WTC11 (cell line): Measurements from ENCODE around the gene LAMA2. TPM values are rescaled to one million over a fixed set of nuclear protein-coding genes. Genes with fewer than 3 reads are reported as not detected.

Experiments
- ATAC-seq: fragments of 200-7000 bp; cut with Tn5 transposase; 2 replicates; pipeline ENCODE4 v1.10.0; 2021; ENCODE audit warnings: mild to moderate bottlenecking, moderate library complexity
- CTCF ChIA-PET: fragments of 300-600 bp; sonication (Branson Sonifier 250); formaldehyde crosslinking; loops from one replicate; lab custom pipeline; 2021; ENCODE audit warnings: antibody characterized with exemption; lab: Charles Lee
- POLR2A ChIA-PET: fragments of 350-600 bp; sonication (Branson Sonifier 250); formaldehyde crosslinking; loops from one replicate; lab custom pipeline; 2021; ENCODE audit warnings: antibody characterized with exemption; lab: Charles Lee
- DNase-seq: peaks from one replicate; pipeline ENCODE4 v3.0.0; 2021; ENCODE audit warnings: low spot score
- H3K27ac Mint-ChIP-seq: 2 replicates; pipeline ENCODE4 v1.8.0; 2021; ENCODE audit warnings: mixed read lengths
- H3K27me3 Mint-ChIP-seq: 2 replicates; pipeline ENCODE4 v1.8.0; 2021; ENCODE audit warnings: low read depth, mild to moderate bottlenecking, moderate library complexity, mixed read lengths
- H3K36me3 Mint-ChIP-seq: 2 replicates; pipeline ENCODE4 v1.8.0; 2021; ENCODE audit warnings: mixed read lengths
- H3K4me1 Mint-ChIP-seq: 2 replicates; pipeline ENCODE4 v1.8.0; 2022; ENCODE audit warnings: mixed read lengths
- H3K4me3 Mint-ChIP-seq: 2 replicates; pipeline ENCODE4 v1.8.0; 2021; ENCODE audit warnings: mild to moderate bottlenecking, moderate library complexity, mixed read lengths
- H3K9me3 Mint-ChIP-seq: 2 replicates; pipeline ENCODE4 v1.8.0; 2021; ENCODE audit warnings: mixed read lengths
- FOXK1 ChIP-seq: sonication (generic); formaldehyde crosslinking; IDR thresholded peaks from 2 replicates; pipeline ENCODE4 v1.8.0; 2022; ENCODE audit warnings: mild to moderate bottlenecking, moderate library complexity, missing genetic modification reagents
- FOXP1 ChIP-seq: sonication (generic); formaldehyde crosslinking; IDR thresholded peaks from 2 replicates; pipeline ENCODE4 v1.8.0; 2022; ENCODE audit warnings: missing genetic modification reagents, mild to moderate bottlenecking, moderate library complexity, borderline replicate concordance
- GABPB1 ChIP-seq: sonication (generic); formaldehyde crosslinking; IDR thresholded peaks from 2 replicates; pipeline ENCODE4 v1.8.1; 2023; ENCODE audit warnings: mild to moderate bottlenecking, missing genetic modification reagents
- GTF2I ChIP-seq: fragments of 250-450 bp; sonication (Bioruptor Pico); conservative IDR thresholded peaks from 2 replicates; pipeline ENCODE4 v1.4.0; 2021; ENCODE audit warnings: mild to moderate bottlenecking
- MXD4 ChIP-seq: fragments of 250-450 bp; sonication (Bioruptor Pico); IDR thresholded peaks from 2 replicates; pipeline ENCODE4 v1.8.0; 2021; ENCODE audit warnings: mild to moderate bottlenecking, moderate library complexity, borderline replicate concordance
- NFATC4 ChIP-seq: fragments of 250-450 bp; sonication (Bioruptor Pico); IDR thresholded peaks from 2 replicates; pipeline ENCODE4 v1.9.0; 2021; ENCODE audit warnings: mild to moderate bottlenecking
- NFE2L1 ChIP-seq: sonication (generic); formaldehyde crosslinking; IDR thresholded peaks from 2 replicates; pipeline ENCODE4 v1.8.1; 2023; ENCODE audit warnings: missing genetic modification reagents
- NR1H2 ChIP-seq: sonication (generic); formaldehyde crosslinking; IDR thresholded peaks from 2 replicates; pipeline ENCODE4 v1.9.0; 2021; ENCODE audit warnings: mild to moderate bottlenecking, moderate library complexity, missing genetic modification reagents
- OVOL2 ChIP-seq: fragments of 250-450 bp; sonication (Bioruptor Pico); IDR thresholded peaks from 2 replicates; pipeline ENCODE4 v1.9.0; 2021; ENCODE audit warnings: mild to moderate bottlenecking, borderline replicate concordance
- PRRX2 ChIP-seq: fragments of 250-450 bp; sonication (Bioruptor Pico); IDR thresholded peaks from 2 replicates; pipeline ENCODE4 v1.8.0; 2021; ENCODE audit warnings: mild to moderate bottlenecking
- SMAD4 ChIP-seq: sonication (generic); formaldehyde crosslinking; IDR thresholded peaks from 2 replicates; pipeline ENCODE4 v1.8.0; 2022; ENCODE audit warnings: mild to moderate bottlenecking, missing genetic modification reagents
- ZNF317 ChIP-seq: sonication (generic); formaldehyde crosslinking; IDR thresholded peaks from 2 replicates; pipeline ENCODE4 v1.8.1; 2023; ENCODE audit warnings: low read depth, mild to moderate bottlenecking, moderate library complexity, missing genetic modification reagents, borderline replicate concordance
- total RNA-seq: library from RNA; stranded (reverse); gene quantifications from 3 replicates; pipeline ENCODE4 v1.2.3, GENCODE V29; 2021
- TF ChIP-seq, protein P1 (sequence below): sonication (generic); formaldehyde crosslinking; IDR thresholded peaks from 2 replicates; pipeline ENCODE4 v1.8.1; 2023; ENCODE audit warnings: mild to moderate bottlenecking, missing genetic modification reagents, moderate library complexity
- TF ChIP-seq, protein P2 (sequence below): sonication (generic); formaldehyde crosslinking; IDR thresholded peaks from 2 replicates; pipeline ENCODE4 v1.8.1; 2022; ENCODE audit warnings: mild to moderate bottlenecking, missing genetic modification reagents, moderate library complexity, borderline replicate concordance
- TF ChIP-seq, protein P3 (sequence below): sonication (generic); formaldehyde crosslinking; IDR thresholded peaks from 2 replicates; pipeline ENCODE4 v1.8.1; 2023; ENCODE audit warnings: mild to moderate bottlenecking, missing genetic modification reagents, borderline replicate concordance
- TF ChIP-seq, protein P4 (sequence below): sonication (generic); formaldehyde crosslinking; IDR thresholded peaks from 2 replicates; pipeline ENCODE4 v1.8.0; 2022; ENCODE audit warnings: mild to moderate bottlenecking, missing genetic modification reagents
- TF ChIP-seq, protein P5 (sequence below): sonication (generic); formaldehyde crosslinking; IDR thresholded peaks from 2 replicates; pipeline ENCODE4 v1.8.0; 2023; ENCODE audit warnings: missing genetic modification reagents, mild to moderate bottlenecking, borderline replicate concordance
- TF ChIP-seq, protein P6 (sequence below): sonication (generic); formaldehyde crosslinking; IDR thresholded peaks from 2 replicates; pipeline ENCODE4 v1.8.1; 2022; ENCODE audit warnings: mild to moderate bottlenecking, moderate library complexity, missing genetic modification reagents
- TF ChIP-seq, protein P7 (sequence below): fragments of 250-450 bp; sonication (Bioruptor Pico); IDR thresholded peaks from 2 replicates; pipeline ENCODE4 v2.1.2; 2022; ENCODE audit warnings: mild to moderate bottlenecking, moderate library complexity
- TF ChIP-seq, protein P8 (sequence below): fragments of 250-450 bp; sonication (Bioruptor Pico); IDR thresholded peaks from 2 replicates; pipeline ENCODE4 v1.9.0; 2021; ENCODE audit warnings: mild to moderate bottlenecking

Gene LAMA2
- total RNA-seq, 1 experiment from 2014 or later: 6.6 TPM

DNA sequence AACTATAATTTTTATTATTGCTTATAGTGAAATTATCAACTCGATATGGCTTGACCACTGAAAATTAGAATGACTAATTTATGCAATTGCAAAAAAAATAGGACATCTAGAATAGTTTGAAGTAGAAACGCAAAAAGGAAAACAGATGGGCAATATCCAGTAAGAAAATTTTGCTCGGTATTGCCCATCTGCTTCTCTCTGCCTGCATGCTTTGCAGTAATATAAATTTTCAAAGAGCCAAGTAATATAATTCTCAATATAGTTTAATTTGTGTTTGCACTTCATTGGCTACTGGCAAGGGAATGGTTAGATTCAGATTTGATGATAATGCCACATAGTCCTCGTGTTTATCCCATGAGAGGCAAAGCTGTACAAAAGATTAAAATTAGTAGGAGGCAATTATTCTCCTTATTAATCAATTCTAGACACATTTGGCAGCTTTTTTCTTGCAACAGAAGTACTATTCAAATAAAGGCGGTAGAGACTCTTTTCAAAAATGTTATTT is 27.3 kb upstream of the LAMA2 start:
- H3K27ac Mint-ChIP-seq: no peak overlapping the region
- POLR2A ChIA-PET: no interaction called here
- no peaks in the 10 kb centered on the region for H3K4me1 Mint-ChIP-seq
- H3K4me3 Mint-ChIP-seq: no peak overlapping the region
- peaks cover 12% of the 10 kb centered on the region for H3K9me3 Mint-ChIP-seq
- DNase-seq (no peak), ATAC-seq (no peak)
- H3K36me3 Mint-ChIP-seq: peaks cover 5% of the 10 kb centered on the region
- TF ChIP-seq, protein P1, sequence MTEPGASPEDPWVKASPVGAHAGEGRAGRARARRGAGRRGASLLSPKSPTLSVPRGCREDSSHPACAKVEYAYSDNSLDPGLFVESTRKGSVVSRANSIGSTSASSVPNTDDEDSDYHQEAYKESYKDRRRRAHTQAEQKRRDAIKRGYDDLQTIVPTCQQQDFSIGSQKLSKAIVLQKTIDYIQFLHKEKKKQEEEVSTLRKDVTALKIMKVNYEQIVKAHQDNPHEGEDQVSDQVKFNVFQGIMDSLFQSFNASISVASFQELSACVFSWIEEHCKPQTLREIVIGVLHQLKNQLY (CRISPR knock-in tag): no peak
- TF ChIP-seq GABPB1 (CRISPR knock-in tag) (no peak), PRRX2 (no peak), FOXK1 (CRISPR knock-in tag) (no peak), FOXP1 (CRISPR knock-in tag) (no peak), MXD4 (CRISPR knock-in tag) (no peak), SMAD4 (CRISPR knock-in tag) (no peak), ZNF317 (CRISPR knock-in tag) (no peak), GTF2I (no peak), NFATC4 (no peak), OVOL2 (CRISPR knock-in tag) (no peak), NR1H2 (CRISPR knock-in tag) (no peak), NFE2L1 (no peak)
- TF ChIP-seq, protein P2, sequence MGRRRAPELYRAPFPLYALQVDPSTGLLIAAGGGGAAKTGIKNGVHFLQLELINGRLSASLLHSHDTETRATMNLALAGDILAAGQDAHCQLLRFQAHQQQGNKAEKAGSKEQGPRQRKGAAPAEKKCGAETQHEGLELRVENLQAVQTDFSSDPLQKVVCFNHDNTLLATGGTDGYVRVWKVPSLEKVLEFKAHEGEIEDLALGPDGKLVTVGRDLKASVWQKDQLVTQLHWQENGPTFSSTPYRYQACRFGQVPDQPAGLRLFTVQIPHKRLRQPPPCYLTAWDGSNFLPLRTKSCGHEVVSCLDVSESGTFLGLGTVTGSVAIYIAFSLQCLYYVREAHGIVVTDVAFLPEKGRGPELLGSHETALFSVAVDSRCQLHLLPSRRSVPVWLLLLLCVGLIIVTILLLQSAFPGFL (CRISPR knock-in tag): no peak
- TF ChIP-seq, protein P3, sequence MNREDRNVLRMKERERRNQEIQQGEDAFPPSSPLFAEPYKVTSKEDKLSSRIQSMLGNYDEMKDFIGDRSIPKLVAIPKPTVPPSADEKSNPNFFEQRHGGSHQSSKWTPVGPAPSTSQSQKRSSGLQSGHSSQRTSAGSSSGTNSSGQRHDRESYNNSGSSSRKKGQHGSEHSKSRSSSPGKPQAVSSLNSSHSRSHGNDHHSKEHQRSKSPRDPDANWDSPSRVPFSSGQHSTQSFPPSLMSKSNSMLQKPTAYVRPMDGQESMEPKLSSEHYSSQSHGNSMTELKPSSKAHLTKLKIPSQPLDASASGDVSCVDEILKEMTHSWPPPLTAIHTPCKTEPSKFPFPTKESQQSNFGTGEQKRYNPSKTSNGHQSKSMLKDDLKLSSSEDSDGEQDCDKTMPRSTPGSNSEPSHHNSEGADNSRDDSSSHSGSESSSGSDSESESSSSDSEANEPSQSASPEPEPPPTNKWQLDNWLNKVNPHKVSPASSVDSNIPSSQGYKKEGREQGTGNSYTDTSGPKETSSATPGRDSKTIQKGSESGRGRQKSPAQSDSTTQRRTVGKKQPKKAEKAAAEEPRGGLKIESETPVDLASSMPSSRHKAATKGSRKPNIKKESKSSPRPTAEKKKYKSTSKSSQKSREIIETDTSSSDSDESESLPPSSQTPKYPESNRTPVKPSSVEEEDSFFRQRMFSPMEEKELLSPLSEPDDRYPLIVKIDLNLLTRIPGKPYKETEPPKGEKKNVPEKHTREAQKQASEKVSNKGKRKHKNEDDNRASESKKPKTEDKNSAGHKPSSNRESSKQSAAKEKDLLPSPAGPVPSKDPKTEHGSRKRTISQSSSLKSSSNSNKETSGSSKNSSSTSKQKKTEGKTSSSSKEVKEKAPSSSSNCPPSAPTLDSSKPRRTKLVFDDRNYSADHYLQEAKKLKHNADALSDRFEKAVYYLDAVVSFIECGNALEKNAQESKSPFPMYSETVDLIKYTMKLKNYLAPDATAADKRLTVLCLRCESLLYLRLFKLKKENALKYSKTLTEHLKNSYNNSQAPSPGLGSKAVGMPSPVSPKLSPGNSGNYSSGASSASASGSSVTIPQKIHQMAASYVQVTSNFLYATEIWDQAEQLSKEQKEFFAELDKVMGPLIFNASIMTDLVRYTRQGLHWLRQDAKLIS (CRISPR knock-in tag): no peak
- TF ChIP-seq, protein P4, sequence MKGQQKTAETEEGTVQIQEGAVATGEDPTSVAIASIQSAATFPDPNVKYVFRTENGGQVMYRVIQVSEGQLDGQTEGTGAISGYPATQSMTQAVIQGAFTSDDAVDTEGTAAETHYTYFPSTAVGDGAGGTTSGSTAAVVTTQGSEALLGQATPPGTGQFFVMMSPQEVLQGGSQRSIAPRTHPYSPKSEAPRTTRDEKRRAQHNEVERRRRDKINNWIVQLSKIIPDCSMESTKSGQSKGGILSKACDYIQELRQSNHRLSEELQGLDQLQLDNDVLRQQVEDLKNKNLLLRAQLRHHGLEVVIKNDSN (CRISPR knock-in tag): no peak
- TF ChIP-seq, protein P5, sequence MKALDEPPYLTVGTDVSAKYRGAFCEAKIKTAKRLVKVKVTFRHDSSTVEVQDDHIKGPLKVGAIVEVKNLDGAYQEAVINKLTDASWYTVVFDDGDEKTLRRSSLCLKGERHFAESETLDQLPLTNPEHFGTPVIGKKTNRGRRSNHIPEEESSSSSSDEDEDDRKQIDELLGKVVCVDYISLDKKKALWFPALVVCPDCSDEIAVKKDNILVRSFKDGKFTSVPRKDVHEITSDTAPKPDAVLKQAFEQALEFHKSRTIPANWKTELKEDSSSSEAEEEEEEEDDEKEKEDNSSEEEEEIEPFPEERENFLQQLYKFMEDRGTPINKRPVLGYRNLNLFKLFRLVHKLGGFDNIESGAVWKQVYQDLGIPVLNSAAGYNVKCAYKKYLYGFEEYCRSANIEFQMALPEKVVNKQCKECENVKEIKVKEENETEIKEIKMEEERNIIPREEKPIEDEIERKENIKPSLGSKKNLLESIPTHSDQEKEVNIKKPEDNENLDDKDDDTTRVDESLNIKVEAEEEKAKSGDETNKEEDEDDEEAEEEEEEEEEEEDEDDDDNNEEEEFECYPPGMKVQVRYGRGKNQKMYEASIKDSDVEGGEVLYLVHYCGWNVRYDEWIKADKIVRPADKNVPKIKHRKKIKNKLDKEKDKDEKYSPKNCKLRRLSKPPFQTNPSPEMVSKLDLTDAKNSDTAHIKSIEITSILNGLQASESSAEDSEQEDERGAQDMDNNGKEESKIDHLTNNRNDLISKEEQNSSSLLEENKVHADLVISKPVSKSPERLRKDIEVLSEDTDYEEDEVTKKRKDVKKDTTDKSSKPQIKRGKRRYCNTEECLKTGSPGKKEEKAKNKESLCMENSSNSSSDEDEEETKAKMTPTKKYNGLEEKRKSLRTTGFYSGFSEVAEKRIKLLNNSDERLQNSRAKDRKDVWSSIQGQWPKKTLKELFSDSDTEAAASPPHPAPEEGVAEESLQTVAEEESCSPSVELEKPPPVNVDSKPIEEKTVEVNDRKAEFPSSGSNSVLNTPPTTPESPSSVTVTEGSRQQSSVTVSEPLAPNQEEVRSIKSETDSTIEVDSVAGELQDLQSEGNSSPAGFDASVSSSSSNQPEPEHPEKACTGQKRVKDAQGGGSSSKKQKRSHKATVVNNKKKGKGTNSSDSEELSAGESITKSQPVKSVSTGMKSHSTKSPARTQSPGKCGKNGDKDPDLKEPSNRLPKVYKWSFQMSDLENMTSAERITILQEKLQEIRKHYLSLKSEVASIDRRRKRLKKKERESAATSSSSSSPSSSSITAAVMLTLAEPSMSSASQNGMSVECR (CRISPR knock-in tag): no peak
- TF ChIP-seq, protein P6, sequence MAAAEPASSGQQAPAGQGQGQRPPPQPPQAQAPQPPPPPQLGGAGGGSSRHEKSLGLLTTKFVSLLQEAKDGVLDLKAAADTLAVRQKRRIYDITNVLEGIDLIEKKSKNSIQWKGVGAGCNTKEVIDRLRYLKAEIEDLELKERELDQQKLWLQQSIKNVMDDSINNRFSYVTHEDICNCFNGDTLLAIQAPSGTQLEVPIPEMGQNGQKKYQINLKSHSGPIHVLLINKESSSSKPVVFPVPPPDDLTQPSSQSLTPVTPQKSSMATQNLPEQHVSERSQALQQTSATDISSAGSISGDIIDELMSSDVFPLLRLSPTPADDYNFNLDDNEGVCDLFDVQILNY (CRISPR knock-in tag): no peak
- TF ChIP-seq, protein P7, sequence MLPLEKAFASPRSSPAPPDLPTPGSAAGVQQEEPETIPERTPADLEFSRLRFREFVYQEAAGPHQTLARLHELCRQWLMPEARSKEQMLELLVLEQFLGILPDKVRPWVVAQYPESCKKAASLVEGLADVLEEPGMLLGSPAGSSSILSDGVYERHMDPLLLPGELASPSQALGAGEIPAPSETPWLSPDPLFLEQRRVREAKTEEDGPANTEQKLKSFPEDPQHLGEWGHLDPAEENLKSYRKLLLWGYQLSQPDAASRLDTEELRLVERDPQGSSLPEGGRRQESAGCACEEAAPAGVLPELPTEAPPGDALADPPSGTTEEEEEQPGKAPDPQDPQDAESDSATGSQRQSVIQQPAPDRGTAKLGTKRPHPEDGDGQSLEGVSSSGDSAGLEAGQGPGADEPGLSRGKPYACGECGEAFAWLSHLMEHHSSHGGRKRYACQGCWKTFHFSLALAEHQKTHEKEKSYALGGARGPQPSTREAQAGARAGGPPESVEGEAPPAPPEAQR (CRISPR knock-in tag): no peak
- TF ChIP-seq, protein P8, sequence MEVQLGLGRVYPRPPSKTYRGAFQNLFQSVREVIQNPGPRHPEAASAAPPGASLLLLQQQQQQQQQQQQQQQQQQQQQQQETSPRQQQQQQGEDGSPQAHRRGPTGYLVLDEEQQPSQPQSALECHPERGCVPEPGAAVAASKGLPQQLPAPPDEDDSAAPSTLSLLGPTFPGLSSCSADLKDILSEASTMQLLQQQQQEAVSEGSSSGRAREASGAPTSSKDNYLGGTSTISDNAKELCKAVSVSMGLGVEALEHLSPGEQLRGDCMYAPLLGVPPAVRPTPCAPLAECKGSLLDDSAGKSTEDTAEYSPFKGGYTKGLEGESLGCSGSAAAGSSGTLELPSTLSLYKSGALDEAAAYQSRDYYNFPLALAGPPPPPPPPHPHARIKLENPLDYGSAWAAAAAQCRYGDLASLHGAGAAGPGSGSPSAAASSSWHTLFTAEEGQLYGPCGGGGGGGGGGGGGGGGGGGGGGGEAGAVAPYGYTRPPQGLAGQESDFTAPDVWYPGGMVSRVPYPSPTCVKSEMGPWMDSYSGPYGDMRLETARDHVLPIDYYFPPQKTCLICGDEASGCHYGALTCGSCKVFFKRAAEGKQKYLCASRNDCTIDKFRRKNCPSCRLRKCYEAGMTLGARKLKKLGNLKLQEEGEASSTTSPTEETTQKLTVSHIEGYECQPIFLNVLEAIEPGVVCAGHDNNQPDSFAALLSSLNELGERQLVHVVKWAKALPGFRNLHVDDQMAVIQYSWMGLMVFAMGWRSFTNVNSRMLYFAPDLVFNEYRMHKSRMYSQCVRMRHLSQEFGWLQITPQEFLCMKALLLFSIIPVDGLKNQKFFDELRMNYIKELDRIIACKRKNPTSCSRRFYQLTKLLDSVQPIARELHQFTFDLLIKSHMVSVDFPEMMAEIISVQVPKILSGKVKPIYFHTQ (CRISPR knock-in tag): no peak
- CTCF ChIA-PET: no interaction called here
- no peaks in the 10 kb centered on the region for H3K27me3 Mint-ChIP-seq
